ENCODE results near the gene PELO. TPM values are rescaled to one million over a fixed set of nuclear protein-coding genes. Genes with fewer than 3 reads are reported as not detected.

Gene PELO
- total RNA-seq, 5 donors from 2014 or later (not counting 1 experiment from before 2014, with no cell fraction given): 7.3 to 18.2 (median 13.8) TPM

DNA sequence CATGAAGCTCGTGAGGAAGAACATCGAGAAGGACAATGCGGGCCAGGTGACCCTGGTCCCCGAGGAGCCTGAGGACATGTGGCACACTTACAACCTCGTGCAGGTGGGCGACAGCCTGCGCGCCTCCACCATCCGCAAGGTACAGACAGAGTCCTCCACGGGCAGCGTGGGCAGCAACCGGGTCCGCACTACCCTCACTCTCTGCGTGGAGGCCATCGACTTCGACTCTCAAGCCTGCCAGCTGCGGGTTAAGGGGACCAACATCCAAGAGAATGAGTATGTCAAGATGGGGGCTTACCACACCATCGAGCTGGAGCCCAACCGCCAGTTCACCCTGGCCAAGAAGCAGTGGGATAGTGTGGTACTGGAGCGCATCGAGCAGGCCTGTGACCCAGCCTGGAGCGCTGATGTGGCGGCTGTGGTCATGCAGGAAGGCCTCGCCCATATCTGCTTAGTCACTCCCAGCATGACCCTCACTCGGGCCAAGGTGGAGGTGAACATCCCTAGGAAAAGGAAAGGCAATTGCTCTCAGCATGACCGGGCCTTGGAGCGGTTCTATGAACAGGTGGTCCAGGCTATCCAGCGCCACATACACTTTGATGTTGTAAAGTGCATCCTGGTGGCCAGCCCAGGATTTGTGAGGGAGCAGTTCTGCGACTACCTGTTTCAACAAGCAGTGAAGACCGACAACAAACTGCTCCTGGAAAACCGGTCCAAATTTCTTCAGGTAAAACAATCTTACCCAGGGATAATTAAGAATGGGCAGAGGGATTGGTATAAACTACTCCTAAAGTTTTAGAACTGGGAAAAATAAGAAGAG is 12.9 kb downstream of the PELO start:
- H3K27ac ChIP-seq (ENCODE audit: low read length): peak overlapping the region; percentile 75
- peaks cover 23 to 45% of the 10 kb centered on the region in 2 experiments for H3K4me1 ChIP-seq (ENCODE audit: control insufficient read depth in 1 of 2, extremely low read depth in 1 of 2, insufficient read depth in 2 of 2, low read length in 2 of 2)
- Mint-ChIP-seq H3K4me1 (peaks cover 65 to 76% (median 70%) of the 10 kb centered on the region in 3 donors), H3K36me3 (peaks cover 19% of the 10 kb centered on the region), H3K4me3 (peak overlapping the region; percentile 95 to 99 (median 98)), H3K27me3 (no peaks in the 10 kb centered on the region), H3K27ac (peak overlapping the region; percentile 88 to 93), H3K9me3 (no peaks in the 10 kb centered on the region)
- ChIA-PET CTCF (interaction anchor here (1.1 to 1.8 kb wide), 6 partner anchors 8 to 149 kb away, joined by 3 to 12 read pairs (median 8); partner anchors contain the start of genes ITGA1 (in 1 of the 2) and PELO (in 1 of the 2)), POLR2A (interaction anchor here (0.9 to 1.3 kb wide), 2 partner anchors 22 to 74 kb away, joined by 4 to 5 read pairs; no protein-coding TSS in a partner anchor)
- H3K36me3 ChIP-seq (ENCODE audit: control insufficient read depth in 2 of 2, extremely low read depth in 1 of 2, insufficient read depth in 1 of 2, low read length in 1 of 2): no peaks in the 10 kb centered on the region
- DNase-seq: peak in 29 of 35 experiments; percentile 4 to 54 (median 18)
- WGBS (ENCODE audit: insufficient coverage): 7% methylated on average over 26 of the region's 31 CpGs
- H3K27me3 ChIP-seq (replicated peaks in 1 of 2; ENCODE audit: control insufficient read depth in 2 of 2, extremely low read depth in 1 of 2, insufficient read depth in 2 of 2, low read length in 1 of 2): no peaks in the 10 kb centered on the region
- H3K4me3 ChIP-seq (ENCODE audit: control insufficient read depth in 1 of 2, extremely low read depth in 1 of 2, low read length in 1 of 2): peak overlapping the region; percentile 68 to 99
- H3K9me3 ChIP-seq: no peaks in the 10 kb centered on the region
- peak; percentile 27 to 53 (median 36) for ATAC-seq (replicated peaks in 1 of 4)

DNA sequence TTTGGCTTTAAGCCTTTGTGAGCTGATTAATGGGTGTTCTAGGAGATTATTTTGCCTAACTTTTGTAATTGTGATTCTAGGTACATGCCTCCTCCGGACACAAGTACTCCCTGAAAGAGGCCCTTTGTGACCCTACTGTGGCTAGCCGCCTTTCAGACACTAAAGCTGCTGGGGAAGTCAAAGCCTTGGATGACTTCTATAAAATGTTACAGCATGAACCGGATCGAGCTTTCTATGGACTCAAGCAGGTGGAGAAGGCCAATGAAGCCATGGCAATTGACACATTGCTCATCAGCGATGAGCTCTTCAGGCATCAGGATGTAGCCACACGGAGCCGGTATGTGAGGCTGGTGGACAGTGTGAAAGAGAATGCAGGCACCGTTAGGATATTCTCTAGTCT is 13.6 kb downstream of the PELO start:
- 70% methylated on average over 8 of the region's 8 CpGs for WGBS (ENCODE audit: insufficient coverage)
- Mint-ChIP-seq H3K27ac (peak overlapping the region; percentile 88 to 93), H3K9me3 (no peaks in the 10 kb centered on the region), H3K4me1 (peaks cover 67 to 78% (median 70%) of the 10 kb centered on the region in 3 donors), H3K36me3 (peaks cover 24% of the 10 kb centered on the region), H3K27me3 (no peaks in the 10 kb centered on the region), H3K4me3 (peak overlapping the region; percentile 95 to 99 (median 98))
- DNase-seq (no peak), ATAC-seq (replicated peaks in 1 of 4) (no peak)
- Histone ChIP-seq H3K27me3 (replicated peaks in 1 of 2; ENCODE audit: control insufficient read depth in 2 of 2, extremely low read depth in 1 of 2, insufficient read depth in 2 of 2, low read length in 1 of 2) (no peaks in the 10 kb centered on the region), H3K4me3 (ENCODE audit: control insufficient read depth in 1 of 2, extremely low read depth in 1 of 2, low read length in 1 of 2) (peak overlapping the region; percentile 68 to 99), H3K9me3 (no peaks in the 10 kb centered on the region), H3K27ac (ENCODE audit: low read length) (no peak overlapping the region), H3K4me1 (ENCODE audit: control insufficient read depth in 1 of 2, extremely low read depth in 1 of 2, insufficient read depth in 2 of 2, low read length in 2 of 2) (peaks cover 23 to 45% of the 10 kb centered on the region in 2 experiments), H3K36me3 (ENCODE audit: control insufficient read depth in 2 of 2, extremely low read depth in 1 of 2, insufficient read depth in 1 of 2, low read length in 1 of 2) (no peaks in the 10 kb centered on the region)
- POLR2A ChIA-PET: interaction anchor here in 1 of 2 donors (0.9 kb wide), 1 partner anchor 23 kb away, joined by 4 read pairs; no protein-coding TSS in a partner anchor
- CTCF ChIA-PET: interaction anchor here (1.1 to 1.6 kb wide), 2 partner anchors 14 to 137 kb away, joined by 4 to 5 read pairs; partner anchors contain the start of genes ITGA1 (in 1 of the 2) and PELO (in 1 of the 2)

DNA sequence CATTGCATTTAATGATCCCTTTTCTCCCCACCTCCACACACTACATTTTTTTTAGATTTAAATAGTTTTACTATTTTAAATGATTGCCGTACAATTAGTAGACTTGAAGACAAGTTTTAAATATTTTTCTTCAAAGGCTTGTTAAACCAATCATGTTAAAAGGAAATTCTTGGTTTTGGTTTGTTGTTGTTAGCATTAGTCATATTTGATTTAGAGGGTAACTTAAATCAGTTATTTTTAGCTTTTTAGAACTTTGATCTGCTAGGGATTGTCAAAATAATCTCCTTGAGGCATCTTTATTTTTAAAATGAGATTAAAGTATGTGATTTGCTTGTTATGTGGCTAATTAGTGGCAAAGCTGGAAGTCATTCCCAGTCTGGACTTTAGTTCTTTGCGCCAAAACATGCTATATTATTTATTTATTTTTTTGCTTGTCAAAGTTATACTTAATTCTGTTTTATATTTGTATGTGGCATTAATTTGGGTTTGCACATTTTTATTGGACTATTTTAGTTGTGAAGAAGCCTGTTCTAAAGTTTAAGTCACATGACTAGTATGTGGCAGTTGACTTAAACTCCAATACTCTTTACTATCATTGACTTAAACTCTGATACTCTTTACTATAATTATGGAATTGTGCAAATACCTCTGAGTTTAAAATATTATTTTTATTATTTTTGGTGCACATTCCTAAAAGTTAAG is 14.7 kb downstream of the PELO start:
- ATAC-seq (replicated peaks in 1 of 4) (no peak), DNase-seq (no peak)
- H3K9me3 ChIP-seq: no peaks in the 10 kb centered on the region
- CTCF ChIA-PET: interaction anchor here in 1 of 2 donors (1.6 kb wide), 1 partner anchor 138 kb away, joined by 4 read pairs; no protein-coding TSS in a partner anchor
- H3K36me3 Mint-ChIP-seq: peaks cover 24% of the 10 kb centered on the region
- no peaks in the 10 kb centered on the region for H3K27me3 ChIP-seq (replicated peaks in 1 of 2; ENCODE audit: control insufficient read depth in 2 of 2, extremely low read depth in 1 of 2, insufficient read depth in 2 of 2, low read length in 1 of 2)
- H3K9me3 Mint-ChIP-seq: no peaks in the 10 kb centered on the region
- H3K4me3 Mint-ChIP-seq: peak overlapping the region in 2 of 3 donors; percentile 98 to 99
- H3K27me3 Mint-ChIP-seq: no peaks in the 10 kb centered on the region
- H3K4me1 Mint-ChIP-seq: peaks cover 64 to 72% (median 67%) of the 10 kb centered on the region in 3 donors
- peaks cover 23 to 45% of the 10 kb centered on the region in 2 experiments for H3K4me1 ChIP-seq (ENCODE audit: control insufficient read depth in 1 of 2, extremely low read depth in 1 of 2, insufficient read depth in 2 of 2, low read length in 2 of 2)
- no peak overlapping the region for H3K4me3 ChIP-seq (ENCODE audit: control insufficient read depth in 1 of 2, extremely low read depth in 1 of 2, low read length in 1 of 2)
- H3K27ac ChIP-seq (ENCODE audit: low read length): no peak overlapping the region
- no CpG with 5 or more reads among the region's 2 CpGs for WGBS (ENCODE audit: insufficient coverage)
- POLR2A ChIA-PET: no interaction called here
- H3K27ac Mint-ChIP-seq: no peak overlapping the region
- no peaks in the 10 kb centered on the region for H3K36me3 ChIP-seq (ENCODE audit: control insufficient read depth in 2 of 2, extremely low read depth in 1 of 2, insufficient read depth in 1 of 2, low read length in 1 of 2)

DNA sequence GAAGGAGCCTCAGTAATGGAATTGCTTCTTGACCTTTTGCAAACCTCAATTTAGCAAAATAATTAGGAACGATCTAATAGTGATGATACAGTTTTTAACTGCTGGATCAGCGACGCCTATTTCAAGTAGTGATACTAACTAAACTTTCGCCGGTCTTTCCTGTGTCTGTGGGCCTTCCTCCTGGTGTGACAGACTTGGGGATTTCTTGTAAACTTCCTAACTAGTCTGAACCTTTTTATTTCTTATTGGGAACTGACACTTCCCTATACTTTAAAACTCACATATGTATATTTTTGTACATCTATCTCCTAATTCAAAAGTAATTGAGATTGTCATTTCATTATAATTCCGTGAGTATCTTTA is 15.2 kb downstream of the PELO start:
- H3K9me3 Mint-ChIP-seq: no peaks in the 10 kb centered on the region
- ATAC-seq (replicated peaks in 1 of 4) (no peak), DNase-seq (no peak)
- H3K9me3 ChIP-seq: no peaks in the 10 kb centered on the region
- no peak overlapping the region for H3K27ac ChIP-seq (ENCODE audit: low read length)
- no peaks in the 10 kb centered on the region for H3K27me3 Mint-ChIP-seq
- H3K36me3 ChIP-seq (ENCODE audit: control insufficient read depth in 2 of 2, extremely low read depth in 1 of 2, insufficient read depth in 1 of 2, low read length in 1 of 2): no peaks in the 10 kb centered on the region
- H3K4me3 Mint-ChIP-seq: no peak overlapping the region
- H3K27me3 ChIP-seq (replicated peaks in 1 of 2; ENCODE audit: control insufficient read depth in 2 of 2, extremely low read depth in 1 of 2, insufficient read depth in 2 of 2, low read length in 1 of 2): no peaks in the 10 kb centered on the region
- peaks cover 24% of the 10 kb centered on the region for H3K36me3 Mint-ChIP-seq
- ChIA-PET CTCF (no interaction called here), POLR2A (no interaction called here)
- H3K4me3 ChIP-seq (ENCODE audit: control insufficient read depth in 1 of 2, extremely low read depth in 1 of 2, low read length in 1 of 2): no peak overlapping the region
- peaks cover 62 to 69% (median 66%) of the 10 kb centered on the region in 3 donors for H3K4me1 Mint-ChIP-seq
- H3K4me1 ChIP-seq (ENCODE audit: control insufficient read depth in 1 of 2, extremely low read depth in 1 of 2, insufficient read depth in 2 of 2, low read length in 2 of 2): peaks cover 23 to 43% of the 10 kb centered on the region in 2 experiments
- WGBS (ENCODE audit: insufficient coverage): no CpG with 5 or more reads among the region's 6 CpGs
- H3K27ac Mint-ChIP-seq: no peak overlapping the region

DNA sequence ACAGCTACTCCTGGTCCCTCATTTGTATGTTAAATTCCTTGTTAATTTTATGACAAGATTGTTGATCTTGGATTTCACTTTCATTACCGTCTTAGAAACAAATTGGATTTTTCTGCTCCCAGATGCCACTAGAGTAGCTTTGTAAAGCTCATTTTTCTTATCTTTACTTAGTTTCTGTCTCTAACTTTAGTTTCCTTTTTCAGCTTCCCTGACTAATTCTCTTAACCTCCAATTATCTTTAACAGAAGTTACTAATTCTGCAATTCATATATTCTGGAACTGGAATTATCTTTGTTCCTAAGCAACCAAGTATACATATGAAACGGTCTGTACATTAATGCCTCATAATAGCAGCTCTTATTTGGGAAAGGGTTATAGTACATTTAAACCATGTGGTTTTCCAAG is 16.7 kb downstream of the PELO start:
- Histone ChIP-seq H3K27me3 (replicated peaks in 1 of 2; ENCODE audit: control insufficient read depth in 2 of 2, extremely low read depth in 1 of 2, insufficient read depth in 2 of 2, low read length in 1 of 2) (no peaks in the 10 kb centered on the region), H3K9me3 (no peaks in the 10 kb centered on the region), H3K4me1 (ENCODE audit: control insufficient read depth in 1 of 2, extremely low read depth in 1 of 2, insufficient read depth in 2 of 2, low read length in 2 of 2) (peaks cover 17 to 31% of the 10 kb centered on the region in 2 experiments), H3K4me3 (ENCODE audit: control insufficient read depth in 1 of 2, extremely low read depth in 1 of 2, low read length in 1 of 2) (no peak overlapping the region), H3K27ac (ENCODE audit: low read length) (no peak overlapping the region), H3K36me3 (ENCODE audit: control insufficient read depth in 2 of 2, extremely low read depth in 1 of 2, insufficient read depth in 1 of 2, low read length in 1 of 2) (no peaks in the 10 kb centered on the region)
- Mint-ChIP-seq H3K27ac (no peak overlapping the region), H3K4me3 (no peak overlapping the region), H3K27me3 (no peaks in the 10 kb centered on the region), H3K9me3 (no peaks in the 10 kb centered on the region), H3K36me3 (peaks cover 24% of the 10 kb centered on the region), H3K4me1 (peaks cover 47 to 54% (median 52%) of the 10 kb centered on the region in 3 donors)
- CTCF ChIA-PET: interaction anchor here in 1 of 2 donors (0.6 kb wide), 1 partner anchor 40 kb away, joined by 3 read pairs; no protein-coding TSS in a partner anchor
- WGBS (ENCODE audit: insufficient coverage): no CpG with 5 or more reads among the region's 2 CpGs
- POLR2A ChIA-PET: no interaction called here
- DNase-seq (no peak), ATAC-seq (replicated peaks in 1 of 4) (no peak)

DNA sequence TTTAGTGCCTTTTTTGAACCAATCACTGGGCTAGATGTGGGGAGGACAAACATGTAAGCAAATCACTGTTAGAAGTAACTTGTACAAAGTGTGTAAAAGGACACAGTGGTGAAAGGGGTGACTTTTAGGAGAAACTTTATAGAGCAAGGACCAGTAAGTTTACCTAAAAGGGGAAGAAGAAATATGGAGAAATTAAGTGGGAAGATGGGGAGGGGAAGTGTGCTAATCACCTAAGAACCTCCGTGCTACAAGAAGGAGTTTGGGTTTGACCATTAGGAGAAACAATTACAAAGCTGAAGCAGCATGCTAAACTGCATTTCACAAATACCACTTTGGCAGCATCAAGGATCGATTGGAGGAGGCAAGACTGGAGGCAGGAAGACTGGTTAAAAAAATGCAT is 17.3 kb downstream of the PELO start:
- Histone ChIP-seq H3K9me3 (no peaks in the 10 kb centered on the region), H3K4me3 (ENCODE audit: control insufficient read depth in 1 of 2, extremely low read depth in 1 of 2, low read length in 1 of 2) (no peak overlapping the region), H3K27ac (ENCODE audit: low read length) (no peak overlapping the region), H3K36me3 (ENCODE audit: control insufficient read depth in 2 of 2, extremely low read depth in 1 of 2, insufficient read depth in 1 of 2, low read length in 1 of 2) (no peaks in the 10 kb centered on the region), H3K27me3 (replicated peaks in 1 of 2; ENCODE audit: control insufficient read depth in 2 of 2, extremely low read depth in 1 of 2, insufficient read depth in 2 of 2, low read length in 1 of 2) (no peaks in the 10 kb centered on the region), H3K4me1 (ENCODE audit: control insufficient read depth in 1 of 2, extremely low read depth in 1 of 2, insufficient read depth in 2 of 2, low read length in 2 of 2) (peaks cover 16 to 29% of the 10 kb centered on the region in 2 experiments)
- ATAC-seq (replicated peaks in 1 of 4): no peak
- H3K27me3 Mint-ChIP-seq: no peaks in the 10 kb centered on the region
- no peaks in the 10 kb centered on the region for H3K9me3 Mint-ChIP-seq
- H3K4me3 Mint-ChIP-seq: no peak overlapping the region
- H3K27ac Mint-ChIP-seq: no peak overlapping the region
- WGBS (ENCODE audit: insufficient coverage): 100% methylated on average over 1 of the region's 2 CpGs
- ChIA-PET CTCF (no interaction called here), POLR2A (no interaction called here)
- H3K4me1 Mint-ChIP-seq: peaks cover 41 to 49% (median 47%) of the 10 kb centered on the region in 3 donors
- DNase-seq: no peak
- H3K36me3 Mint-ChIP-seq: peaks cover 21% of the 10 kb centered on the region

All from T-cell (primary cell).